Right renal pelvis (tissue), 4 donors: ENCODE measurements around the gene MRPS7. TPM values are rescaled to one million over a fixed set of nuclear protein-coding genes. Genes with fewer than 3 reads are reported as not detected.
"Not testable (repeated sequence)": the region's sequence is repeated elsewhere in the genome, so short reads cannot be mapped to it uniquely, and the experiment has no call there.

ENCODE experiments used
- DNase-seq, 4 donors: peaks; one replicate each; pipeline ENCODE4 v3.0.0-alpha.2; 2013; ENCODE audit warnings: low read depth in 4 of 4, low spot score in 3 of 4, missing footprints in 1 of 4
- polyA plus RNA-seq, 4 donors: library from polyadenylated mRNA; unstranded; fragments of 120-200 nt; gene quantifications; one replicate each; pipeline ENCODE4 v1.2.1, GENCODE V29; 2013; ENCODE audit not compliant: insufficient read length in 4 of 4

MRPS7 gene
- polyA plus RNA-seq, 4 donors = 72.5 to 80.2 (median 76.1) TPM

DNA sequence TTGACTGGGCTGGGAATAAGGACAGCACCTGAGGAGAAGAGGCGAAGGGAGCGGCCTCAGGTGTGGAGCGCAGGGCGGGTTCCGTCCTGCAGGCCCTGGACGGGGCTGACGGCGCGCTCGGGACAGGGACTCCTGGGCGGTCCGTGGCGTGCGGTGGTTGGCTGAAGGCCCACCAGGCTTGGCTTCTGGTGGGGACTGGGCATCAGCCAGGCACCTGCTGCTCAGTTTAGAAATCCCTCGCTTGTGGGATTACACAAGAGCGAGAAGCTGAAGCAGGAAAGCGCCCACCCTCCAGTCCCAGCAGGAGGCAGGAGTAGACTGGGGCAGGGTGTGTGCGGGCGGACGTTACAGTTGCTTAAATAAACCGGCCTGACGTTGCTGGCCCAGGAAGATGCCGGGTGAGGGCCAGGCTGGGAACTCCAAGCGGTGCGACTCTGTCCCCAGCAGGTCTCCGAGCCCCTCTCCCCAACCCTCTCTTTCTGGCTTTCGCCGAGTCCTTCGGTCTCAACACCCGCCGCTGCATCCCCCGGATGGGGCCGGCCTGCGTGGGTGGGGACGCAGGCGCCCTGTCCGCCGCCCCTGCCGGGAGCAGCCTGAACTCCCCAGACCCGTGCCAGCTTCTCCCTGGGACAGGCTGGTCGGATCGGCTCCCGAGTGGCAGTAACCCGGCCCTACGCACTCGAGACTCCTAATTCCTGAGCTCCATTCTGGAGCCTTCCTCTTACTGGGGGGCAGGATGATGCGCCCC lies 8.7 kb downstream of the MRPS7 start:
- DNase-seq = peak in 2 of 4 donors; percentile 33 to 50

DNA sequence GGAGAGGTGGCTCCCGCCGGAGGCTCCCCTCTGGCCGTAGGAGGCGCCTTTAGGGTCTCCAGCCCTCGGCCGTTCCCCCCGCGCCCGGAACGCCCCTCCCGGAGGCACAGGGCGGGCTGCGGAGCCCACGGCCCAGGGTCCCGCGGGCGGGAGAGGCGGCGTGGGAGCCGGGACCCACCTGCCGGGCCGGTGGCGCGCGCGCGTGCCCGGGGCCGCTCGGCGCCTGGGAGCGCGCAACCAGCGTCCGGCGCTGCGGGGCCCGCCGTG lies 9.2 kb downstream of the MRPS7 start, which contains the start of gene MIF4GD:
Gene MIF4GD (minus strand): TSS at position 266 of the 267 bp plus-strand sequence. CDS start 1,036 bp downstream, outside the sequence.
- peak in 1 of 4 donors; percentile 49 for DNase-seq

DNA sequence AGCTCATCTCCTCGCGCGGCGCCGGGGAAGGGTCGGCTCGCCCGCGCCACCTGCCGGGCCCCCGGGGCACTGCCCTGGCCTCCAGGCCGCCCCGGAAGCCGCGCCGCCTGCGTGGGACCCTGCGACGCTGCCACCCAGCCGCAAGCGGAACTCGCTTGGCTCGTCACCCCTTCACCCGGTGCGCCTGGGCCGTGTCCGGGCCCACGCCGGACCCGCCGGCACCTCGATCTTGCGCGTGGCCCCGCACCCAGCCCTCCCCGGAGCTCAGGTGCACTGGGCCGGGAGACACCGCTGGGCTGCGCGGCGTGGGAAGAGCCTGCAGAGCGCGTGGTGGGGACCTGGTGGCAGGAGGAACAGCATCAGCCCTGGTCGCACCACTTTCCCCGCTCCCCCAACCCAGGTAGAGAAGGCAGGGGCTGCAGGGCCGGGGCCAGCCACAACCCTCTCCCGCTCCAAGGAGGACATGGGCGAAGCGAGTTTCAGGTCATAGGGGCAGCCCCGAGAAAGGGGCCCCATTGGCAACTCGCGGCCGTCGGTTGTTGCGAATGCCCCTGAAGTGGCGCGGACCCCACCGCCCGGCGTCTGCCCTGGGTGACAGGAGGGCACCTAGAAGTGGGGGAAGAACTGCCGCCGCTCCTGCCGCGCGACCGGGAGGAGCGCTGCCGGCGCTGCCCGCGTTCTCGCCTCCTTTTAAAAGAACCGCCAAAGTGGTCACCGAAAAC lies 9.7 kb downstream of the MRPS7 start:
- DNase-seq = peak in 1 of 4 donors; percentile 70

DNA sequence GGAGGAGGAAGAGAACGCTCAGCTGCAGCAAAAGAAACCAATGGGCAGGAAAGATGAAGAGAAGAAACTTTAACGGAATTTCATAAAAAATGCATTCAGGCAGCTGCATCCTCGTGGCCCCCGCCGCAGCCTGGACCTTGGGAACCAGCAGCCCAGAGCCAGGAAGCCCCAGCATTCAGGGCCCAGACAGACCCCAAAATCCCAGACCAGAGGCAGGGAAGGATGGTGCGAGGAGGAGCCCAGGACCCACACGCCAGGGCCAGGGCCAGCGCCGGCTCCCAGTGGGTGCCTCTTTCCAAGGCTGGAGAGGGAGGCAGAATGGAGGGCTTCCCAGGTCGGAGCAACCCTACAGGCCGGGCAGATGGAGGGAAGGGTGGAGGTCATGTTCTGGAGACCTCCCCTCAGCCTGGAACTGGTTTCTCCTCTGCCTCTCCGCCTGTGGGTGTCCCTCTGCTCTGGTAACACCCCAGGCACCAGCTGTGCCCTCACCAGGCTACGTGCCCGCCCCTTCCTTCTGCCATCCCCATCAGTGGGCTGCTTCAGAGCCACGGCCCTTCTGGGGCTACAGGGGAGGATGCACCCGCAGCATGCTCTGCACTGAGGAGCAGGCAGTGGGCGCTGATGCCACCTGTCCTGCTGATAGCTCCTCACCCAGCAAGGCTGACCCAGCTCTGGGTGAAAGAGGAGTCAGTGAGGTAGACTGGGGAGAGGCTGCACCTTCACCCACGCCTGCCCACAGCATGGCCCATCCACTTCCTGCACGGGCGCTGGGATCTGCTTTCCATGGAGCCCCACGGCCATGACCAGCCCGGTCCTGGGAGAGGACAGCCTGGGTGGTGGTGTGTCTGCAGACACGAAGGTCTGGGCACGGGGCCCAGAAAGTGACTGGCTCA lies 10.5 kb downstream of the MRPS7 start:
- no peak for DNase-seq

DNA sequence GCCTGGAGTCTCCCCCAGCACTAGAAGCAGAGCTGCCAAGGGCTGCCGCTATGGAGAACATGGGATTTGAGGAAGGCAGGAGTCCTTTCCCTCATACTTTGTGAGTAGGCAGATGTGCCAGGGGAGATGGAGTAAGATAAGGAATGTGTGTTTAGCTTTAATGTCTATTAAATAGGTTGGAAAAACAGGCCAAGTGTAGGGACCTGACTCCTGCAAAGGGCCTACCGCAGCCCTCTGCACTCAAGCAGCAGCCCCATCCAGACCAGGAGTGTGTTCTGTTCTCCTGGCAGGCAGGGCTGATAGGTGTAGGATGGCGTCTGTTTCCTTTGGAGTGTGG lies 11.1 kb downstream of the MRPS7 start:
- DNase-seq = no peak

DNA sequence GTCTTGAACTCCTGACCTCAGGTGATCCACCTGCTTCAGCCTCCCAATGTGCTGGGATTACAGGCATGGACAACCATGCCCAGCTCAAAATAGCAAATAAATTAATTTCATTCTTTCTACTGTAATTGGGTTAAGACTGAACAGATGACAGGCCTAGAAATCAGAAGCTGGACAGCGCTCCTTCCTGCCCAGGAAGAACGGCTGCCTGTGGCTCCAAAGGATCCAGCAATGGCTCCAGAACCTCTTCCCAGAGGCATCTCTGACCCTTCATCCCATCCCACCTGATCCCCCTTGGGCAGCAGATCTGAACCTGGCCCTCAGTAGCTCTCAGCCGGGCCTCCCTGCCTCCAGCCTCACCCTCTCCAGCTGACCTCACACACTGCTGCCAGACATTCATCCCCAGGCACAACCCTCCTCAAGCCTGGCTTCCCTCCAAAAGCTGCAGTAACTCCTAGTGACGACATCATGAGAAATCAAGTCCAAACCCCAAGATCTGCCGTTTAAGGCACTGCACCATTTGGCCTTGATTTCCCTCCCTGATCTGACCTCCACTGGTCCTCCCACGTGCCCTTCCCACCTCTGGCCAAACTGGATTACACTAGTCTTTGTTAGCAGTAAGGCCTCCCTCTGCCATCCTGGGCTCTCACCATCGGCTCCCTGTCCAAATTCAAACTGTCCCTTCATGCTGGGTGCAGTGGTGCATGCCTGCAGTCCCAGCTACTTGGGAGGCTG lies 12.5 kb downstream of the MRPS7 start:
- DNase-seq = no peak

DNA sequence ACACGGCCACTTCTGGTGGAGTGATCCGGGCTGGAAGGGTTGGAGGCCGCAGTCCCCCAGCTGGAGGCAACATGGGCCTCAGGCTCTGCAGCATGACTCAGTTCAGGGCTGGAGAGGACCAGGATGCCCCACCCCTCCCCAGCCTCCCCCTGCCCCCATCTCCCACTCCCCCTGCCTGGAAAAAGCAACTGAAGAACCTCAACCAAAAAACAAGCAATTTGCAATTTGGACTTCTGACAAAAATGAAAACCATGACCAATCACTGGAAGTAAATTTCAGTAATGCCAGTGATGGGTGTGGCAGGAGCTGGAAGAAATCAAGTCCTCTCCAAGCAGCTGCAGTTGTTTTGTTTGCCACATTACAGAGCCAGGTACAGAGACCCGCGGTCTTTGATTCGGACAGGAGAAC lies 16.0 kb downstream of the MRPS7 start:
- DNase-seq = no peak

DNA sequence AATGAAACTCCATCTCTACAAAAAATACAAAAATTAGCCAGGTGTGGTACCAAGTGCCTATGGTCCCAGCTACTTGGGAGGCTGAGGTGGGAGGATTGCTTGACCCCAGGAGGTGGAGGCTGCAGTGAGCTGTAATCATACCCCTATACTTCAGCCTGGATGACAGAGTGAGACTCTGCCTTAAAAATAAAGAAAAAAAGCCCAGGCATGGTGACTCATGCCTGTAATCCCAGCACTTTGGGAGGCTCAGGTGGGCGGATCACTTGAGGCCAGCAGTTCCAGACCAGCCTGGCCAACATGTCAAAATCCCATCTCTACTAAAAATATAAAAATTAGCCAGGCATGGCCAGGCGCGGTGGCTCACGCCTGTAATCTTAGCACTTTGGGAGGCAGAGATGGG lies 18.5 kb downstream of the MRPS7 start:
- DNase-seq = not testable (repeated sequence)

DNA sequence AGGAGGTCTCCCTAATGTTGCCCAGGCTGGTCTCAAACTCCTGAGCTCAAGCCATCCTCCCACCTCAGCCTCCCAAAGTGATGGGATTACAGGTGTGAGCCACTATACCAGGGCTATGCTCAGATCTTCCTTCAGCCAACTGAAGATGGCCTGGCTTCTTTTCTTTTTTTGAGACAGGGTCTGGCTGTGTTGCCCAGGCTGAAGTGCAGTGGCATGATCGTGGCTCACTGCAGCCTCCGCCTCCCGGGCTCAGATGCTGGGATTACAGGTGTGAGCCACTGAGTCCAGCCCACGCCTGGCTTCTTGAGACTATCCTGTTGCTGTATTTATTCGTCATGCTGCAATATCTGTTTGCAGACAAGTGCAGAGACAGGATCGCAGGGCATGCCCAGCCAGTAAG lies 23.4 kb downstream of the MRPS7 start:
- no peak for DNase-seq

DNA sequence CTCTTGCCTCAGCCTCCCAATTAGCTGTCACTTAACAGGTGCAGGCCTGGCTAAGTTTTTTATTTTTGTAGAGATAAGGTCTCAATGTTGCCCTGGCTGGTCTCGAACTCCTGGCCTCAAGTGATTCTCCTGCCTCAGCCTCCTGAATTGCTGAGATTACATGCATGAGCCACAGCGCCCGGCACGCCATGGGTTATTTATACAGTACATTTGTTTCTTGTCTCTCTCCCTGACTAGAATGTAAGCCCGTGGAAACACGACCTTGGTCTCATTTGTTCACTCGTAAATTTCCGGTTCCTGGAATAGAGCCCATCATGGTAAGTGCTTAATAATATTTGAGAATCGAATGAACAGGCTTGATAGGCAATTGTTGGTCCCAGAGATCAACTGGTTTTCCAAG lies 25.5 kb downstream of the MRPS7 start:
- no peak for DNase-seq

DNA sequence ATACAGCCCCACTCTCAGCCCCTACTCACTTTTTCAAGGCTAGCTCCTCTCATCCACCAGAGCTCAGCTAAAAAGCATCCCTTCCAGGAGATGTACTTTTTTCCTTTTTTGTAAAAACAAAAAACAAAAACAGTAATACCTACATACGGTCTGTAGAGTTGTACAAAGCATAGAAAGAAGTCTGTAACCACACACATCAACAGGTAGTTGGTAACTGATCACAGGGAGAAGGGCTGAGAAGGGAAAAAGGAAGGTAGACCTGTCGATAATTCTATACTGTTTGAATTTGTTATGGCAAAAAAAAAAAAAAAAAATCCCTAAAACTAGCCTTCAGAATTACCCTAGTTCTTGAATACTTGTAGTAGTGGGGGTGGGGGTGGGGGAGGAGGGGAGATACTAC lies 26.7 kb downstream of the MRPS7 start:
- no peak for DNase-seq

DNA sequence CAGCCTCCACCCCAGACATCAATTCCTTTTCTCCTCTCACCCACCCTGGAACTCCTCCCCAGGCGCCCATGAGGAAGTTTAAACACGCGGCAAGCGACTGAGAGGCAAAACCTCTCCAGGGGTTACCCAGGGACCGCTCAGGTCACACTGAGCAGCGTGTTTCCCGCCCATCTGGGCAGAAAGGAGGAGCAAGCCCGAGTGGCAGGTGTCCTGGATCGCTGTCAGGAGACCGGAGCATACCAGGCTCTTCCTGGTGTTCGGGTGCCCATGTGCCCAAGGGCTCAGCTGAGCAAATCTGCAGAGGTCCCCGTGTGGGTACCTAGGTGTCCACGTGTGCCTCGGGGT lies 27.1 kb downstream of the MRPS7 start:
- no peak for DNase-seq

DNA sequence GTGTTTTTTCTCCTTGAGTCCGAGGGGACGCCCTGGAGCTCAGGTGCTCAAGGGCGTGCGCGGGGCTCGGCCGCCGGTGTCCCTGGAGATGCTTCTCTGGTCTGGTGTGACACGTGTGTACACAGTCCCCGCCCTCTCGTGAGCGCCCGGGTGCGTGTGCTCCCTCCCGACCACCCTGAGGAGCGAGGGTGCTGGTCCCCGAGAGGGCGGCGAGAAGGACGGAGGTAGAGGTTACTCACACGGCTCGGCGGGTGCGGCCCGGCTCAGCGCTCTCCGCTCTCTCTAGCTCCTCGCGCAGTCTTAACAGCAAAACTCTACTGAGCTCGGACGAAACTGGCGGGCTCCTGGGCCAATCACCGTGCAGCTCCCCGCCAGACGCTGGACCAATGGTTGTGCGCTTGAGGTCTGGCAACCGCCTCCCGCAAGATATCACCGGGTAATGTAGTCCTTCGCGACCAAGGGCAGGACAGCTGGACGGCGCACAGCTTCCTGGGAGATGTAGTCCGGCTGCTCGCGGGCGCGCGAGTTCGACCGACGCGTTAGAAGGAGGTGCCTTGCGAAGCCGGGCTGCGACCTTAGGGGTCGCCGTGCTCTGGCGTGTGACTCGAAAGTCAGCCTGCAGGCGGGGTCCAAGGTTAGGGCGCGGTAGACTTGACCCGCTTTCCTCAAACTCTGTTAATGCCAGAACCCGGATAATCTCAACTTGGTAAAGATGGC lies 27.6 kb downstream of the MRPS7 start, which contains the start of gene SLC25A19:
Gene SLC25A19 (minus strand): TSS at position 319 of the 717 bp plus-strand sequence. CDS start 2,669 bp downstream, outside the sequence.
- DNase-seq = peak; percentile 94 to 96 (median 95)

DNA sequence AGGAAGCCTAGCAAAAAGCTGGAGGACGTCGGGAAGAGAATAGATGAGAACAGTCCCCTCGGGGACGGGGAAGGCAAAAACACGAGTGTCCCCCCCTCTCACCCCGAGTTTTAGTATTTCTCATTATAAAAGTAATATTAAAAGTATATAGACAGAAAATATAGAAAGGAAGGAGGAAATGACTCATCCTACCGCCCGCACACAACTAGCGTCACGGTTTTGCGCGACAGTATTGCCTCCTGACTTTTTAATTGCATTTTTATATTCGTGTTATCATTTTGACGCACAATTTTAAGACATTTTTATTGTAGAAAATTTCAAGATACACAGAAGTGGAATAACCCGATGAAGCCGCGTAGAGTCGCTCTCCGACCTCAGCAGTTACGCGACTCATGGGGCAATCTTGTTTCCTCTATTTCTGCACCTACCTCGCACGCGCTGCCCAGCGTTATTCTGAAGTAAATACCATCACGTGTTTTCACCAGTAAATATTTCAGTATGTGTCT lies 28.2 kb downstream of the MRPS7 start:
- no peak for DNase-seq

DNA sequence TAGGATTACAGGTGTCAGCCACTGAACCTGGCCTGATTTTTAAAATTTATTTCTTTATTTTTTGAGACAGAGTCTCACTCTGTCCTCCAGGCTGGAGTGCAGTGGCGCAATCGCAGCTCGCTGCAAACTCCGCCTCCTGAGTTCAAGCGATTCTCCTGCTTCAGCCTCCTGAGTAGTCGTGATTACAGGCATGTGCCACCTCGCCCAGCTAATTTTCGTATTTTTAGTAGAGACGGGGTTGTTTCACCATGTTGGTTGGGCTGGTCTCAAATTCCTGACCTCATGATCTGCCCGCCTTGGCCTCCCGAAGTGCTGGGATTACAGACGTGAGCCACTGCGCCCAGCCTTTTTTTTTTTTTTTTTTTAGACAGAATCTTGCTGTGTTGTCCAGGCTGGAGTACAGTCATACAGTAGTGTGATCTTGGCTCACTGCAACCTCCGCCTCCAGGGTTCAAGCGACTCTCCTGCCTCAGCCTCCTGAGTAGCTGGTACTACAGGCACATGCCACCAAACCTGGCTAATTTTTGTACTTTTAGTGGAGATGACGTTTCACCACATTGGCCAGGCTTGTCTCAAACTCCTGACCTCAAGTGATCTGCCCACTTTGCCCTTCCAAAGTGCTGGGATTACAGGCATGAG lies 31.2 kb downstream of the MRPS7 start:
- not testable (repeated sequence) for DNase-seq

DNA sequence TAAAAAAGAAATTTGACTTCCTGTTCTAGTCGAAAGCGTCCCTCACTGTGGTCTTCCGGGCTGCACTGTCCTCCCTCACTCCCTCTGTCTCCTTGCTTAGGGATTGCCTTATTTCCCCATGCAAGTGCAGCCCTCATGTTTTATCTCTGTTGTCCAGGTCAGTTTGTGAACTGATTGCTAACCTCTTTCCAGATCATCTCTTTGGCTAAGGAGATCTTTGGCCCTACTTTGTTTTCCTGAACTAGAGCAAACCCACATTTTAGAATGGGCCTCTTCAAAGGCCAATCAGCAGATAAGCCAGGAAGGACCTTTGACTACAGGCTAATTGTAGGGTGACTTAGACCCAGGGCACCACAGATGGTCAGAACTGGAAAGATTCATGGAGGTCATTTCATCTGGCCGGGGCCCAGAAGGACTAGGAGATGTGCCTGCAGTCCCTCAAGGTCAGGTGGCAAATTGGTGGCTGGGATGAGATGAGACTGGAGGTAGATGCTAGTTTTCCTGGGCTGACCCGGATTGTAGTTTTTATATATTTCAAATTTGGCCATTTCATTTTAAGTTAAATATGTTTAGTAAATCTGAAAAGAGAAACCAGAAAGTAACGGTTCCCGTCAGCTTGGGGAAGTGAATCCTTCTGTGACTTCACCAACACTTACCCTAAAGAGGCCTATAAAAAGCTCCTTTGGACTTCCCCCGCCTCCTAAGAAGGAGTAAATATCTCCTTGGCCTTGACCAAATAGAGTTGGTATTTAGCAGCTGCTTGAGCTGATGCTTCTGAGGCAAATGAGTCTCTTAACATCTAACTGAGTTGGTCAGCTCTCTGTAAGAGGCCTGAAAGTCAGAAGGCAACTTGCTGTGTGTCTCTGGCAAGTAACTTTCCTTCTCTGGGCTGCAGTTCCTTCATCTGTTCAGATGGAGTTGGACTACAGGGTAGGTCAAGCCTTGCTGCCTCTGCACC lies 33.8 kb downstream of the MRPS7 start:
- DNase-seq = no peak

DNA sequence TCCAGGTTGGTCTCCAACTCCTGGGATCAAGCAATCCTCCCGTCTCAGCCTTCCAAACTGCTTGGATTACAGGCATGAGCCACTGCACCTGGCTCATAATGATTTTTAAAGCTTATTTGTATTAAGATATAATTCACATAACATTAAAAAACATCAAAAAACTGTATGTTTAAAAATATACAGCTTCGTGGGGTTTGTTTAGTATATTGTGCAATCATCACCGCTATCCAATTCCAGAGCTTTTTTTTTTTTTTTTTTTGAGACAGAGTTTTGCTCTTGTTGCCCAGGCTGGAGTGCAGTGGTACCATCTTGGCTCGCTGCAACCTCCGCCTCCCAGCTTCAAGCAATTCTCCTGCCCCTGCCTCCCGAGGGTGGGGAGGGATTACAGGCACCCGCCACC lies 38.6 kb downstream of the MRPS7 start:
- DNase-seq = no peak

DNA sequence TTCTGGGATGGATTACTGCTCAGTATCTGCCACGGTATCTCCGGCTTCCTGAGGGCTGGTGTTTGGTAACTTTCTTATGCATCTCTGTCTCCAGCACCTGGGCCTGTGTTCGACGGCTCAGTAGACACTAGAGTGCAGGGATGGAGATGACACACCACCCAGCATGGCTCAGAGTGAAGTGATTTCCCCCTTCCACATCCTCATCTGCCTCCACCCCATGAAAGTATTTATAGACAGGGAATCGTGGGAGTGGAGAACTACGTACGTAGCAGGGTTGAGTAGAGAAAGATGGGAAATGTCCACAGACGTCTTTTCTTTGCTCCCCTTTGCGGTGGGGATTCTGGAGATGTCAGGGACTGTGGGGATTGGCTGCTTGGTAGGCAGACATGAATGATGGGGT lies 39.4 kb downstream of the MRPS7 start:
- no peak for DNase-seq
